Activated B cell treated with CpG ODN at 0.5 μM for 24 hours (primary cell): ENCODE results near the gene BRF1. TPM values are rescaled to one million over a fixed set of nuclear protein-coding genes. Genes with fewer than 3 reads are reported as not detected.

Source experiments
- ATAC-seq: fragments of 200-7000 bp; cut with Tn5 transposase; one replicate; pipeline ENCODE4 v1.10.0; 2021; ENCODE audit warnings: low read depth, mild to moderate bottlenecking, moderate library complexity
- CTCF ChIA-PET: fragments of 350-600 bp; sonication (Branson Sonifier 250); formaldehyde crosslinking; loops from one replicate; lab custom pipeline; 2021; ENCODE audit warnings: antibody characterized with exemption; lab: Charles Lee
- POLR2A ChIA-PET: fragments of 350-600 bp; sonication (Branson Sonifier 250); formaldehyde crosslinking; loops from one replicate; lab custom pipeline; 2021; ENCODE audit warnings: antibody characterized with exemption; lab: Charles Lee
- DNase-seq: peaks from one replicate; pipeline ENCODE4 v3.0.0; 2022
- H3K27ac Mint-ChIP-seq: one replicate; pipeline ENCODE4 v1.8.0; 2020; ENCODE audit warnings: mixed read lengths
- H3K27me3 Mint-ChIP-seq: one replicate; pipeline ENCODE4 v1.8.0; 2021; ENCODE audit warnings: mixed read lengths
- H3K36me3 Mint-ChIP-seq: one replicate; pipeline ENCODE4 v1.8.0; 2021; ENCODE audit warnings: low read depth, mixed read lengths
- H3K4me1 Mint-ChIP-seq: one replicate; pipeline ENCODE4 v1.8.0; 2021; ENCODE audit warnings: mixed read lengths
- H3K4me3 Mint-ChIP-seq: one replicate; pipeline ENCODE4 v1.8.0; 2020; ENCODE audit warnings: mild to moderate bottlenecking, mixed read lengths
- H3K9me3 Mint-ChIP-seq: one replicate; pipeline ENCODE4 v1.8.0; 2020; ENCODE audit warnings: mixed read lengths
- CTCF ChIP-seq: fragments of 200-600 bp; IDR thresholded peaks from one replicate; pipeline ENCODE4 v1.8.0; 2022; ENCODE audit warnings: antibody characterized with exemption, mild to moderate bottlenecking
- intact Hi-C: fragments of 100-400 bp; cut with micrococcal nuclease; formaldehyde crosslinking; loops from one replicate; pipeline ENCODE4 v1.15.1; 2024
- total RNA-seq: library from RNA; stranded (reverse); gene quantifications from 2 replicates; pipeline ENCODE4 v1.2.3, GENCODE V29; 2022

The BRF1 gene
- total RNA-seq, 1 donor from 2014 or later = 32.8 TPM

DNA sequence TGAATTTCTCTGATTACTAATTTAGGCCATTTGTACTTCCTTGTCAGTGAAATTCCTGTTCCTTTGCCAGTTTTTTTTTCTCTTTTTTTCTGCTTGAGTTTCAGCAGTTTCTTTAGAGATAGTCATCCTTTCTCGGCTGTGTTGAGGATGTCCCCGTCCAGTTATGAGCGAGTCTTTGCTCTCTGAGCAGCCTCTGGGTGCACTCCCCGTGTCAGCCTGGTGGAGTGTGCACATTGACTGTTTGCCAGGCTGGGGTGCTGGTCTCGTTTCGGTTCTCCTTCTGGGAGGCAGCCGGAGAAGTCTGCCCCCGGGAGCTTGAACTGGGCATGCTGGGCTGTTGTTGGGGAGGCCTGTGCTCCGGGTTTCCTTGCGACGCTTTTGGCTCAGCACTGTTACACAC is 16.7 kb upstream of the BRF1 start:
- ATAC-seq (no peak), DNase-seq (no peak)
- H3K9me3 Mint-ChIP-seq = no peaks in the 10 kb centered on the region
- no peaks in the 10 kb centered on the region for H3K27me3 Mint-ChIP-seq
- no peak for TF ChIP-seq CTCF
- intact Hi-C loops = no loop called here
- peaks cover 10% of the 10 kb centered on the region for H3K4me1 Mint-ChIP-seq
- H3K27ac Mint-ChIP-seq = no peak overlapping the region
- no peaks in the 10 kb centered on the region for H3K36me3 Mint-ChIP-seq
- ChIA-PET CTCF (no interaction called here), POLR2A (no interaction called here)
- H3K4me3 Mint-ChIP-seq = no peak overlapping the region

DNA sequence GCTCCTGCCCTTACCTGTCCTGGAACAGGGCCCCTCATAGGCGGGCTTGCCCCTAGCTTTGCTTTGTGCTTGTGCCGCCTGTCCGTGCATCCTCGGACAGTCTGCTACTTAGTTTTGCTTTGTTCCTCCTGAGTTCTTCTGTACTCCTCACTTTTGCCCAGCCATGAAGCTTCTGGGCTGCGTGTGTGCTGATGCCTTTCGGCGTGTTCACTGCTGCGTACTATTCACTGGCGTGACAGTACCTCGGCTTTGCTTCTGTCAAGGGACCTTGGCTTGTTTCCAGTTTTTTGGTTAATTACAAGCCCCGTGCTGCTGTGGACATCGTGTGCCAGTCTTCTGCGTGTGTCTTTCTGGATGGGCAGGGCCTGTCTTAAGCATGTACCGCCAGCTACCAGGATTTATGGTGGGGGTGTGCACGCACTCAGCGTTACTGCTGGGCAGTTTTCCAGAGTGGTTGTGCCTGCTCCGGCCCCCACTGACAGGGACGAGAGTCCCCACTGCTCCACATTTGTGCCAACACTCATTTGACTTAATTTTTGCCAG is 16.2 kb upstream of the BRF1 start:
- CTCF ChIA-PET = interaction anchor here (0.6 kb wide), 1 partner anchor 211 kb away, joined by 3 read pairs; no protein-coding TSS in a partner anchor
- Mint-ChIP-seq H3K4me1 (peaks cover 10% of the 10 kb centered on the region), H3K9me3 (no peaks in the 10 kb centered on the region), H3K27me3 (no peaks in the 10 kb centered on the region), H3K36me3 (no peaks in the 10 kb centered on the region), H3K4me3 (peak overlapping the region; percentile 35), H3K27ac (no peak overlapping the region)
- no peak for TF ChIP-seq CTCF
- ATAC-seq = no peak
- no peak for DNase-seq
- POLR2A ChIA-PET = no interaction called here
- intact Hi-C loops = no loop called here

- H3K27ac Mint-ChIP-seq = no peak overlapping the region
- H3K27me3 Mint-ChIP-seq = no peaks in the 10 kb centered on the region
- ChIA-PET POLR2A (no interaction called here), CTCF (interaction anchor here (0.6 kb wide), 1 partner anchor 212 kb away, joined by 3 read pairs; no protein-coding TSS in a partner anchor)
- ATAC-seq (no peak), DNase-seq (no peak)
- peaks cover 10% of the 10 kb centered on the region for H3K4me1 Mint-ChIP-seq
- H3K9me3 Mint-ChIP-seq = no peaks in the 10 kb centered on the region
- TF ChIP-seq CTCF = no peak
- intact Hi-C loops = no loop called here
- H3K36me3 Mint-ChIP-seq = no peaks in the 10 kb centered on the region
- peak overlapping the region; percentile 35 for H3K4me3 Mint-ChIP-seq
Measured at GRCh38 chr14:105316577-105316941, 15.8 kb upstream of the BRF1 start.

- TF ChIP-seq CTCF = no peak
- intact Hi-C loops = loop anchor here (1.0 kb wide), 1 partner anchor 135 kb away; the partner anchor contains the start of gene NUDT14
- CTCF ChIA-PET = interaction anchor here (0.6 kb wide), 1 partner anchor 212 kb away, joined by 3 read pairs; no protein-coding TSS in a partner anchor
- DNase-seq (no peak), ATAC-seq (no peak)
- POLR2A ChIA-PET = interaction anchor here (3.6 kb wide), 1 partner anchor 16 kb away, joined by 57 read pairs; the partner anchor contains the start of gene BRF1
- Mint-ChIP-seq H3K27ac (no peak overlapping the region), H3K9me3 (no peaks in the 10 kb centered on the region), H3K4me1 (peaks cover 10% of the 10 kb centered on the region), H3K27me3 (no peaks in the 10 kb centered on the region), H3K36me3 (no peaks in the 10 kb centered on the region), H3K4me3 (peak overlapping the region; percentile 86)
Measured at GRCh38 chr14:105315941-105316576, 15.3 kb upstream of the BRF1 start.

DNA sequence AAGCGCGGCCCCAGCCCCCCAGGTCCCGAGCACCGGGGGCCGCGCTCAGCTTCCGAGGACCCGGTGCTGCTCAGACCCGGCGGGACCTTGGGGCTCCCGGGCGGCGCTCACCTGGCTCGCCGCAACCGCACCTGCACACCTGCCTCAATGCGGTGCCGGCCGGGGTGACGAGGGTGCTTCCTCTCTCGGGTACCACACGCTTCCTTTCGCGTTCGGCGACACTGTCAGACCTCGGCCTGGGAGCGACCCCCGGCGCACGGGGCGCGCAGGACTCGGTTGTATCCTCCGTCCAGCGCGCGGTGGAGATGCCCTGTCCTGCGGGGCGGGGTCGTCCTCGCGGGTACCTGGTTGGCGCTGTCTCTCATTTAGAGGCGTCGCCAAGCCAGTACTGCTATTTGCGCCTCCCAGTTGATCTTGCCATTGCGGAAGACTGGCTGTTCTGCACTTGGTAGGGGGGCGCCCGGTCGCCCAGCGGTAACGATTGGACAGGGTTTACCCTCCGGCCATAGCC is 14.5 kb upstream of the BRF1 start:
- peak; percentile 44 for DNase-seq
- Mint-ChIP-seq H3K27me3 (no peaks in the 10 kb centered on the region), H3K4me1 (peaks cover 10% of the 10 kb centered on the region), H3K36me3 (no peaks in the 10 kb centered on the region), H3K9me3 (no peaks in the 10 kb centered on the region), H3K4me3 (peak overlapping the region; percentile 86), H3K27ac (peak overlapping the region; percentile 46)
- POLR2A ChIA-PET = interaction anchor here (2.0 to 3.6 kb wide), 2 partner anchors 15 to 67 kb away, joined by 5 to 57 read pairs; partner anchors contain the start of genes BRF1 and BTBD6
- intact Hi-C loops = loop anchor here (1.0 kb wide), 1 partner anchor 134 kb away; the partner anchor contains the start of gene NUDT14
- no peak for TF ChIP-seq CTCF
- peak; percentile 3 for ATAC-seq
- CTCF ChIA-PET = no interaction called here
